Natural killer cell (primary cell): ENCODE data around the gene TMEM129. TPM values are rescaled to one million over a fixed set of nuclear protein-coding genes. Genes with fewer than 3 reads are reported as not detected.

Source experiments
- ATAC-seq, 3 donors: fragments of 150-1000 bp in 2 of 3; fragments of 200-7000 bp in 1 of 3; cut with Tn5 transposase; 1 replicate in 1 of 3; 2 replicates in 2 of 3; pipeline ENCODE4 v1.10.0; 2021; ENCODE audit warnings: mild to moderate bottlenecking in 2 of 3, moderate library complexity in 2 of 3
- DNase-seq, 2 donors: peaks; one replicate each; pipeline versions ENCODE4 v3.0.0 to v3.0.0-alpha.2; 2013 to 2021; ENCODE audit warnings: mixed read lengths in 1 of 2
- H3K27ac ChIP-seq: one replicate; pipeline ENCODE4 v1.5.1; 2013; ENCODE audit warnings: mild to moderate bottlenecking, low read length
- H3K27me3 ChIP-seq: one replicate; pipeline ENCODE4 v1.6.1; 2013; ENCODE audit warnings: low read length; ENCODE audit not compliant: control insufficient read depth, insufficient read depth
- H3K36me3 ChIP-seq: one replicate; pipeline ENCODE4 v1.6.1; 2013; ENCODE audit warnings: low read length; ENCODE audit not compliant: control insufficient read depth, insufficient read depth
- H3K4me1 ChIP-seq: one replicate; pipeline ENCODE4 v1.6.1; 2013; ENCODE audit warnings: low read length; ENCODE audit not compliant: control insufficient read depth, insufficient read depth
- H3K4me3 ChIP-seq: one replicate; pipeline ENCODE4 v1.5.1; 2013; ENCODE audit warnings: low read length
- H3K9me3 ChIP-seq: one replicate; pipeline ENCODE4 v1.6.1; 2013; ENCODE audit warnings: low read length; ENCODE audit not compliant: control insufficient read depth, insufficient read depth
- H3K27ac Mint-ChIP-seq, 2 donors: one replicate each; pipeline ENCODE4 v1.8.0; 2022; ENCODE audit warnings: mild to moderate bottlenecking in 2 of 2, mixed read lengths in 2 of 2, moderate library complexity in 1 of 2
- H3K27me3 Mint-ChIP-seq, 2 donors: one replicate each; pipeline ENCODE4 v1.8.0; 2022; ENCODE audit warnings: low read depth in 2 of 2, mixed read lengths in 2 of 2
- H3K36me3 Mint-ChIP-seq: one replicate; pipeline ENCODE4 v1.8.0; 2022; ENCODE audit warnings: mixed read lengths
- H3K4me1 Mint-ChIP-seq, 2 donors: one replicate each; pipeline ENCODE4 v1.8.0; 2022; ENCODE audit warnings: mixed read lengths in 2 of 2
- H3K4me3 Mint-ChIP-seq: one replicate; pipeline ENCODE4 v1.8.0; 2022; ENCODE audit warnings: mild to moderate bottlenecking, moderate library complexity, mixed read lengths
- H3K9me3 Mint-ChIP-seq, 2 donors: one replicate each; pipeline ENCODE4 v1.8.0; 2022; ENCODE audit warnings: mixed read lengths in 2 of 2
- WGBS: methylation state at CpG from one replicate; pipeline ENCODE4 v1.1.7; 2013; ENCODE audit warnings: missing lambda C conversion rate; ENCODE audit not compliant: insufficient coverage; 5-methylcytosine and 5-hydroxymethylcytosine counted together
- intact Hi-C: fragments of 100-400 bp; cut with micrococcal nuclease; formaldehyde crosslinking; loops from one replicate; pipeline ENCODE4 v1.14.2; 2022
- total RNA-seq, 4 donors: library from RNA; stranded (reverse); fragments of 120-200 nt in 1 of 4; gene quantifications; one replicate each; pipeline versions ENCODE4 v1.2.3 to v1.2.4, GENCODE V29; 2013 to 2022
- TF ChIP-seq, protein P1 (sequence below): fragments of 200-600 bp; IDR thresholded peaks from one replicate; pipeline ENCODE4 v1.8.0; 2022; ENCODE audit warnings: antibody characterized with exemption

The TMEM129 gene
- total RNA-seq, 3 donors from 2014 or later (not counting 1 experiment from before 2014, with no cell fraction given): 18.2 to 26.9 (median 20.8) TPM

DNA sequence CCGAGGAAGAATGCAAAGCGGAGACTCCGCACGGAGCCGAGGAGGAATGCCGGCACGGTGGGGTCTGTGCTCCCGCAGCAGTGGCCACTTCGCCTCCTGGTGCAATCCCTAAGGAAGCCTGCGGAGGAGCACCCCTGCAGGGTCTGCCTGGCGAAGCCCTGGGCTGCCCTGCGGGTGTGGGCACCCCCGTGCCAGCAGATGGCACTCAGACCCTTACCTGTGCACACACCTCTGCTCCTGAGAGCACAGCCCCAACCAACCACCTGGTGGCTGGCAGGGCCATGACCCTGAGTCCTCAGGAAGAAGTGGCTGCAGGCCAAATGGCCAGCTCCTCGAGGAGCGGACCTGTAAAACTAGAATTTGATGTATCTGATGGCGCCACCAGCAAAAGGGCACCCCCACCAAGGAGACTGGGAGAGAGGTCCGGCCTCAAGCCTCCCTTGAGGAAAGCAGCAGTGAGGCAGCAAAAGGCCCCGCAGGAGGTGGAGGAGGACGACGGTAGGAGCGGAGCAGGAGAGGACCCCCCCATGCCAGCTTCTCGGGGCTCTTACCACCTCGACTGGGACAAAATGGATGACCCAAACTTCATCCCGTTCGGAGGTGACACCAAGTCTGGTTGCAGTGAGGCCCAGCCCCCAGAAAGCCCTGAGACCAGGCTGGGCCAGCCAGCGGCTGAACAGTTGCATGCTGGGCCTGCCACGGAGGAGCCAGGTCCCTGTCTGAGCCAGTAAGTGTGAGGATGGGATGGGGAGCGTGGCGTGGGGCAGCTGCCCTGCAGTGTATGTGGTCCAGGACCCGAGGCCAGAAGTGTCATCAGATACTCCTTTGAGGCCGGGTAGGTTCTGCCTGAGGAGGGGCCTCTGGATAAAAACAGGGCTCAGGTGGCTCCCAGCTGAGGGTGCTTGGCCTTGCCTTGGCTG, 7.2 kb upstream of the TMEM129 start:
- no peak overlapping the region for H3K27ac ChIP-seq
- no peaks in the 10 kb centered on the region for H3K36me3 Mint-ChIP-seq
- no peaks in the 10 kb centered on the region for H3K27me3 ChIP-seq
- DNase-seq: no peak
- no peak overlapping the region for H3K27ac Mint-ChIP-seq
- H3K9me3 ChIP-seq: no peaks in the 10 kb centered on the region
- H3K4me3 Mint-ChIP-seq: no peak overlapping the region
- no peak overlapping the region for H3K4me3 ChIP-seq
- H3K4me1 Mint-ChIP-seq: peaks cover 15 to 21% of the 10 kb centered on the region in 2 donors
- WGBS: 95% methylated on average over 31 of the region's 31 CpGs
- TF ChIP-seq, protein P1, sequence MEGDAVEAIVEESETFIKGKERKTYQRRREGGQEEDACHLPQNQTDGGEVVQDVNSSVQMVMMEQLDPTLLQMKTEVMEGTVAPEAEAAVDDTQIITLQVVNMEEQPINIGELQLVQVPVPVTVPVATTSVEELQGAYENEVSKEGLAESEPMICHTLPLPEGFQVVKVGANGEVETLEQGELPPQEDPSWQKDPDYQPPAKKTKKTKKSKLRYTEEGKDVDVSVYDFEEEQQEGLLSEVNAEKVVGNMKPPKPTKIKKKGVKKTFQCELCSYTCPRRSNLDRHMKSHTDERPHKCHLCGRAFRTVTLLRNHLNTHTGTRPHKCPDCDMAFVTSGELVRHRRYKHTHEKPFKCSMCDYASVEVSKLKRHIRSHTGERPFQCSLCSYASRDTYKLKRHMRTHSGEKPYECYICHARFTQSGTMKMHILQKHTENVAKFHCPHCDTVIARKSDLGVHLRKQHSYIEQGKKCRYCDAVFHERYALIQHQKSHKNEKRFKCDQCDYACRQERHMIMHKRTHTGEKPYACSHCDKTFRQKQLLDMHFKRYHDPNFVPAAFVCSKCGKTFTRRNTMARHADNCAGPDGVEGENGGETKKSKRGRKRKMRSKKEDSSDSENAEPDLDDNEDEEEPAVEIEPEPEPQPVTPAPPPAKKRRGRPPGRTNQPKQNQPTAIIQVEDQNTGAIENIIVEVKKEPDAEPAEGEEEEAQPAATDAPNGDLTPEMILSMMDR: no peak
- no peak for ATAC-seq
- H3K9me3 Mint-ChIP-seq: no peaks in the 10 kb centered on the region
- intact Hi-C loops: no loop called here
- H3K36me3 ChIP-seq: peaks cover 37% of the 10 kb centered on the region
- no peaks in the 10 kb centered on the region for H3K27me3 Mint-ChIP-seq
- H3K4me1 ChIP-seq: peaks cover 33% of the 10 kb centered on the region

GRCh38 chr4:1727117-1728031, 6.3 kb upstream of the TMEM129 start:
- Histone ChIP-seq H3K9me3 (no peaks in the 10 kb centered on the region), H3K4me3 (no peak overlapping the region), H3K27ac (no peak overlapping the region), H3K27me3 (no peaks in the 10 kb centered on the region), H3K36me3 (peaks cover 30% of the 10 kb centered on the region), H3K4me1 (peaks cover 43% of the 10 kb centered on the region)
- no peak for DNase-seq
- Mint-ChIP-seq H3K4me1 (peaks cover 24 to 30% of the 10 kb centered on the region in 2 donors), H3K4me3 (no peak overlapping the region), H3K36me3 (no peaks in the 10 kb centered on the region), H3K9me3 (no peaks in the 10 kb centered on the region), H3K27ac (no peak overlapping the region), H3K27me3 (no peaks in the 10 kb centered on the region)
- 67% methylated on average over 18 of the region's 18 CpGs for WGBS
- intact Hi-C loops: no loop called here
- TF ChIP-seq, protein P1: no peak
- no peak for ATAC-seq

DNA sequence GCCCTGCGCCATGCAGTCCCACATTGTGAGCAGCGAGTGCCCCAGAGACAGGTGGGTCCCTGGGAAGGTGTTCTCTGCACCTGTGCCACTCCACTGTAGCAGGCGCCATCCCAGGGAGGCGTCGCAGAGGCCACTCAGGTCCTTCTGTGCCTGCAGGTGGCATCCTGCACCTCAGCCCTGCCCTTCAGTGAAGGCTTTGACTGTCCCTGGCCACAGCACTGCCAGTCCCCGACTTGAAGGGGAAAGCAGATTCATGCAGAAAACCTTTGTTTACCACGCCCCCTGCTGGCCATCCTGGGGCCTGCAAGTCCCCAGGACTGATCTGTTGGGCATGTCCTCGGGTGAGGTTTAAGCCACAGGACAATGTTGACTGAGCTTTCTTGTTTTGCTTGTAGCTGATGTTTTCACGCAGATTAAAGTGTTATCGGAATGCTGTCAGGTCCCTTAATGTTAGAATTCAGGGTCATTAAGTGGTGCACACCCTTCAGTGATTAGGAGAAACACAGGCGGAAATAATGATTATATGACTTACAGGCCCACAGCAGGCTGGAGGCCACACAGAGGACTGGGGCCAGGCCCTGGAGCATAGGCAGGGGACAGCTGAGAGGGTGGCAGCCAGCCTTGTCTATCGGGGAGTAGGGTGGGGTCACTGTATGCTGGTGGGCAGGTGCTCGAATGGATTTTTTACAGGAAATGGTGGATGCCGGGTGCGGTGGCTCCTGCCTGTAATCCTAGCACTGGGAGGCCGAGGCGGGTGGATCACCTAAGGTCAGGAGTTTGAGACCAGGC, 5.2 kb upstream of the TMEM129 start:
- Mint-ChIP-seq H3K27me3 (no peaks in the 10 kb centered on the region), H3K4me1 (peaks cover 30 to 37% of the 10 kb centered on the region in 2 donors), H3K27ac (peak overlapping the region; percentile 58 to 61), H3K4me3 (peak overlapping the region; percentile 13), H3K36me3 (no peaks in the 10 kb centered on the region), H3K9me3 (no peaks in the 10 kb centered on the region)
- TF ChIP-seq, protein P1: peak; percentile 86
- Histone ChIP-seq H3K36me3 (peaks cover 26% of the 10 kb centered on the region), H3K27ac (no peak overlapping the region), H3K4me1 (peaks cover 51% of the 10 kb centered on the region), H3K4me3 (no peak overlapping the region), H3K9me3 (no peaks in the 10 kb centered on the region), H3K27me3 (no peaks in the 10 kb centered on the region)
- WGBS: 65% methylated on average over 17 of the region's 17 CpGs
- DNase-seq (peak; percentile 91 to 92), ATAC-seq (peak; percentile 60 to 77 (median 63))
- intact Hi-C loops: loop anchor here (1.0 kb wide), 1 partner anchor 33 kb away; no protein-coding TSS in a partner anchor
